Cortex of kidney (tissue), 1 donor: ENCODE data around the gene CTAGE1.

Experiments used
- DNase-seq: peaks from one replicate; lab custom pipeline; 2025; lab: John Stamatoyannopoulos, UW

CTAGE1 gene

DNA sequence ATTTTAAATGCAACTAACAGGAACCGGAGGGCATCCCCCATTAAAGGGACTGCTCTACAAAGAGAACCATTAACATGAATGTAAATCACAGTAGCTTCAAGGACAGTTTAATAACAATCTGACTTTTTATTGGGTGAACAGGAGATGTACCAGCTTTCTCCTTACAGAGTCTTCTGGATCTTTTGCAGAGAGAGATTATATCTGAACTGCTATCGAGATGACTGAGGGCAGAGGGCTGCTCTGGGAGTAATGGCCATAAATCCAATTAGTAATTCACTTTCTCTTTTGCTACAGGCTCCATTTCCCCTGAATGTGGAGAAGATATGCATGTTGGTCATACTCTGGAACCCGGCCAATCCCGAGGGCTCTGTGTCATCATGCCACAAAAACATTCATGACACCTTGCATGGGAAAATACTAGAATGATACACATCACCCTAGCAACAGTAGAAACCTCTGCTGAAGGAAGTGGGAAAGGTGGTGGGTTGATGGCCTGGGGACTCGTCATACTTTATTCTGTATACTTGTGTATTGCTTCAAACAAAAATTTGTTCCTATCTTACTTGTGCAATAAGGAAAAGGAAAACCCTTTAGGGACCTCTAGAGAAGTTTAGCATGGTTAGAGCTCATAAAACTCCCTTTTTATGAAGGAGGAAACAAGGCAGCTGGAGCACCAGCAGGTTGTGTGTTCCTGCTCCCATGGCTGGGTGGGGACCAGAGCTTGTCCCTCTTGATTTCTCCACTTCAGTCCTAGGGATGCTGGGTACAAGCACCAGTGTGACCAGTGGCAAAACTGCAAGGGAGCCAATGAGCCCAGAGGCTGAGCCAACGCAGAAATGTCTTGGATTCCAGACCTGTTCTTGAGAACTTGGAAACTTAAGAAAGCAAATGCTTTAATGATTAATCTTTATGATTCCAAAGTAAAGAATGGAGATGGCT is 26.0 kb downstream of the CTAGE1 start:
- DNase-seq, result no peak

DNA sequence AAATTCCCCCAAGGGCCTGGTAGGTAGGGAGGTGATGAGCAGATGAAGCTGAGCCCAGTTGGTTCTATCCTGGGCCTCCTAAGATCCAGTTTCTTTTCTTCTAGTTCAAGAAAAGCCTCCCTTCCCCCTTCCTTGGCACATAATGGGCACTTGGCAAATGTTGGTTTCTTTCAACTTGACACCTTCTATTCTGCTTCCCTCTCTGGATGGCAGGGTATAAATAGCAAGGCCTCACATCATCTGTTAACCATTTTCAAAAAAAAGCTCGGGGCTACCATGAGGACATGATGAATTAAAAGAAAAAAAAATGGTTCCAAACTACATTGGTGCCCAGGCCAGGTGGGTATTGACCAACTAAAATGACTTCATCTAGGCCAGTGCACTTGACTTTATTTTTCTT is 29.9 kb downstream of the CTAGE1 start:
- no peak for DNase-seq

DNA sequence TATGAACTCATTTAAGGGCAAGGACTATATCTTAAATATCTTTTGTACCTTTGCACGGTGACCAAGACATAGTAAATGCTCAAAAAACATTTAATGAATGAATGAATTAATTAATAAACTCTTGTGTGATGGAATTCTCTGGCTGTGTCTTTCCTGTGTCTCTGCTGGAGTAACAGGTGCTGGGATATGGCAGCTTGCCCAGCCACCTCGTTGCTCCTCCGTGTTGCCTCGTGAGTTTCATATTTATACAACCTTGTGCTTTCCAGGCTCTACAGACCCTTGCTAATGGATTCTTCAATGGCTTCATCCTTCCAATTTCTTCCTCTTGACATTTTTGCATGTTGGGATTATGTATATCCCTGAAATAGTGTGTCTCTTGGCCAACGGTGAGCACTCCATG is 30.4 kb downstream of the CTAGE1 start:
- no peak for DNase-seq

DNA sequence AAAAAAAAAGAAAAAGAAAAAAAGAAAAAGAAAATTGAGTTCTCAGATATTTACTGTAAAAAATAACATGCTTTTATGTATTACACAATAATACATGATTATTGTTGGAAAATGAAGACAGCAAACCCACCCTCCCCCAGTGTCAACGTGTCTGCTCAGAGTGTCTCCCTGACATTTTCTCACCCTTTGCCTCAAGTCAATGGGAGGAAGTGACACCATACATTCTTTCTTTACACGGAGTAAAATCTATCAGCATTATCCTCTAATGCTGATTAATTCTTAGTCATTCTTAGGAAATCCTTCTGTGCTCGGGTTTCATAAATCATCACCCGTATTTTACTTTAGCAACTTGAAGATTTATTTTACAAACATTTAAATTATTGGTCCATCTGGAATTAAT is 32.0 kb downstream of the CTAGE1 start:
- no peak for DNase-seq

DNA sequence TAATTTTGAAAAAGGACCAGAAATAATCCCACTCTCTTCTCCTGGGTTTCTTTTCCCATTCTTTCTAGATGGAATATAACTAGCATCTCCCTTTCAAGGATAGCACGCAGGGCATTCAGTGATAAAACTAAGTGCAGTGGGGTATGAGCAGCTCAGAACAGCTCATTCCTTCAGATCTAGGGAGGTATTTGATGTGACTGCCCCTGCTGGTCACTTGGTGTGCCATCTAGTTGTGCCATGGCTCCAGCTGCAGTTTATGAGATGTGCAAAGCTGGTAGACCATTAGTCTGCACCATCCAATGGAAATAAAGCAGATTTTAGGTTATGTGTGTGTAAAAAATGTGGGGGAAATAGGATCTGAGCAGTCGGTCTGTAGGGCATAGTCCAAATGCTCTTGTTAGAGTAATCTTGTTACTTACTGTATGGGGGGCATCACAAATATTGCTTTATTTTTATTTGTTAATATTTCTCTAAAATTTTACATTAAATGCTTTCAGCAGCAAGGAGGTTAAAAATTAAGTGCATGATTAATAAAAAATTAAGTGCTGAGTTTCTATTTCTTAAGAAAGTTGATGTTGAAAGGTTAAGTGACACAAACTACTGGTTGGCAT is 38.9 kb downstream of the CTAGE1 start:
- DNase-seq, result no peak

DNA sequence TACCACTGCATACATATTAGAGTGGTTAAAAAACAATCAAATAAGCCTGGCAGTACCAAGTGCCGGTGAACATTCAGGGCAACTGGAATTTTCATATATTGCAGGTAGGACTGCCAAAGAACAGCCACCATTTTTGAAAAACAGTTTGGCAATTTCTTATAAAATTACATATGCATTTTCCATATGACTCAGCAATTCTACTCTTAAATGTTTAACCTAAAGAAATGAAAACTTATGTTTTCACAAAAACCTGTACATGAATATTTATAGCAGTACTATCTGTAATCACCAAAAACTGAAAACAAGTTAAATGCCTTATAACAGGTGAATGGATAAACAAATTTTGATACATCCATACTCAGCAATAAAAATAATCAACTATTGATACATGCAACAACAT is 39.9 kb downstream of the CTAGE1 start:
- DNase-seq, result no peak

DNA sequence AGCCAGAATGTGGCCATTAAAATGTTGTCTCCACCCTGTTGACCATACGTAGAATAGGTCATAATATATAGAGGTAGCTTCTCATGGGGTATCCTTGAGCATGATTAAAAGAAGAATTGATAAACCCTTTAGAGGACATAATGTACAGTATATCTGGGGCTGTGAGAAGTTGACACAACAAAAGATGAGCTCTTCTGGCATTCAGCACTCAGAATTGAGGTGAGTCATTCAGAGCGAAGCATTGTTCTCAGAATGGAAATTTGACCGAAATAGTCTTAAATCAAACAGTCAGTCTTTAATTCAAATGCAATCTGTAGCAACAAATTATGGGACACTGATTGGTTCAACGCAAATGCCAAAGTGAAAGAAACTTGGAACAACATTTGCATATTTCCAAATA is 47.3 kb downstream of the CTAGE1 start:
- DNase-seq, result no peak

DNA sequence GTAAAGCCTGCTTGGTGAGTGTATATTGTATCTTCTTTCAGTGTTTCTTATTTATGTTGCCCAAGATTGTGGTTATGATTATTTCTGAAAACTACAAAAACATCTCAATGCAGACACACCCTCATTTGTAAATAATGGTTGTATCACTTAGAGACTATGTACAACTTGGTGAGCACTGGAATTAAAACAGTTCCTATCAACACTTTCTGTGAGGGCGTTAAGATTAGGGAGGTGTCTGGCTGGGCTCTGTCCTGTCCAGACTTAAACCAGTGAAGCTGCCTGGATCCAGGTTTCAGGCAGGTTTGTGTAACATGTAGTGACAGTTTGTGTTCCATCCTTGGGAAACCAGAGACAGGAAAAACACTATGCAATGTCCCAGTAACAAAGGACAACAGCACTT is 49.7 kb downstream of the CTAGE1 start:
- no peak for DNase-seq

DNA sequence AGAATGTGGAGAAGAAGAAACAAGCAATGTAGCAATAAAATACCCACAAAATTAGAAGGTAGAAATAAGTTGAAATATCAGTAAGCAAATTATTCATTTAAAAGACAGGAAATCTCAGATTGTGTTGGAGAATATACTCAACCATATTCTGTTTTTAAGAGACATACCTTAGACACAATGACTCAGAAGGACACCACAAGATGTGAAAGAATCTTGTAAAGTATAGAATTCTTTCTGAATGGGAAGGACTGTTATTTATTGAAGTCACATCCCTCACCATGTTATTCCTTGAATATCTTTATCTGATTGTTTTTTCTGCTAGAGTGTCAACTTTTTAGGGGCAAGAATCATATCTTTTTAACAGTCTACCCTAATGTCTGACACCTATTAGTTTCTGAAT is 50.4 kb downstream of the CTAGE1 start:
- no peak for DNase-seq

DNA sequence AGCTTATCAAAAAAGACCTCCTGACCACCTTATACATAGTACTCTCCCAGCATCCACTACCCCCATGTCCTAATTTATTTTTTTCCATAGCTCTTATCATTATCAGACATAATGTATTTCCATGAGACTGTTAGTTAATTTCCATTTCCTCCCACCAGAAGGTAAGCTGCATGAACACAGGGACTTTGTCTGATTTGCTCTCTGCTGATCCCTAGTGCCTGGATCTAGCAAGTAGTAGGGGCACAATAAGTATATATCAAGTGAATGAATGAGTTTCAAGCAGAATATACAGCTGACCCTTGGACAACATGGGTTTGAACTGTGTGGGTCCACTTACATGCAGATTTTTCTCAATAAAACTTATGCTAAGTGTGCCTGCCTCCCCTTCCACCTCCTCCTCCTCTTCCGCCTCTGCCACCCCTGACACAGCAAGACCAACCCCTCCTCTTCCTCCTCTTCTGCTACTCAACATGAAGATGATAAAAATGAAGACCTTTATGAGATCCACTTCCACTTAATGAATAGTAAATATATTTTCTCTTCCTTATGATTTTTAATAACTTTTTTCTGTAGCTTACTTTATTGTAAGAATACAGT is 53.8 kb downstream of the CTAGE1 start:
- DNase-seq, result no peak
